ENCODE results near the gene SENP7. TPM values are rescaled to one million over a fixed set of nuclear protein-coding genes. Genes with fewer than 3 reads are reported as not detected.
"Not testable (repeated sequence)": the region's sequence is repeated elsewhere in the genome, so short reads cannot be mapped to it uniquely, and the experiment has no call there.

SENP7 gene
- total RNA-seq, 1 donor from 2014 or later = 48.0 TPM

- Histone ChIP-seq H4K20me1 (ENCODE audit: low read depth) (no peaks in the 10 kb centered on the region), H3K4me1 (no peaks in the 10 kb centered on the region), H3K4me2 (no peak overlapping the region), H3K36me3 (no peaks in the 10 kb centered on the region), H3K9ac (no peak overlapping the region), H3K27ac (no peak overlapping the region), H2AFZ (replicated peaks) (no peak overlapping the region), H3K79me2 (ENCODE audit: low read depth) (no peaks in the 10 kb centered on the region), H3K27me3 (no peaks in the 10 kb centered on the region), H3K4me3 (no peak overlapping the region), H3K9me3 (ENCODE audit: low read depth) (no peaks in the 10 kb centered on the region), H3F3A (ENCODE audit: low read depth) (no peaks in the 10 kb centered on the region)
- Mint-ChIP-seq H3K27ac (no peak overlapping the region), H3K4me1 (no peaks in the 10 kb centered on the region), H3K4me3 (no peak overlapping the region), H3K36me3 (no peaks in the 10 kb centered on the region), H3K9me3 (no peaks in the 10 kb centered on the region), H3K27me3 (ENCODE audit: insufficient read depth, low read depth) (peaks cover 4% of the 10 kb centered on the region)
- TF ChIP-seq EZH2phosphoT487 (IDR thresholded peaks at IDR 0.05) (no peak), EZH2 (IDR thresholded peaks at IDR 0.05) (no peak), CTCF (IDR thresholded peaks at IDR 0.05) (no peak)
- DNase-seq (ENCODE audit: low spot score) = no peak
Measured at GRCh38 chr3:101542957-101543356, 29.9 kb upstream of the SENP7 start.

- H3K4me3 ChIP-seq; H3F3A ChIP-seq (ENCODE audit: low read depth): not testable (repeated sequence)
Measured at GRCh38 chr3:101536955-101537354, 23.9 kb upstream of the SENP7 start.

GRCh38 chr3:101536266-101536665 is 23.3 kb upstream of the SENP7 start:
- H3K4me3 Mint-ChIP-seq = no peak overlapping the region
- Histone ChIP-seq H3K9ac (no peak overlapping the region), H3K27ac (no peak overlapping the region), H3K9me3 (ENCODE audit: low read depth) (no peaks in the 10 kb centered on the region), H3F3A (ENCODE audit: low read depth) (no peaks in the 10 kb centered on the region), H4K20me1 (ENCODE audit: low read depth) (no peaks in the 10 kb centered on the region), H3K36me3 (no peaks in the 10 kb centered on the region), H3K79me2 (ENCODE audit: low read depth) (no peaks in the 10 kb centered on the region), H2AFZ (replicated peaks) (no peak overlapping the region), H3K4me2 (no peak overlapping the region), H3K4me1 (no peaks in the 10 kb centered on the region), H3K4me3 (no peak overlapping the region), H3K27me3 (no peaks in the 10 kb centered on the region)
- H3K27ac Mint-ChIP-seq = no peak overlapping the region
- DNase-seq (ENCODE audit: low spot score) = no peak
- no peaks in the 10 kb centered on the region for H3K36me3 Mint-ChIP-seq
- TF ChIP-seq EZH2phosphoT487 (IDR thresholded peaks at IDR 0.05) (no peak), CTCF (IDR thresholded peaks at IDR 0.05) (no peak), EZH2 (IDR thresholded peaks at IDR 0.05) (no peak)
- H3K9me3 Mint-ChIP-seq = no peaks in the 10 kb centered on the region
- no peaks in the 10 kb centered on the region for H3K4me1 Mint-ChIP-seq
- H3K27me3 Mint-ChIP-seq (ENCODE audit: insufficient read depth, low read depth) = peaks cover 5% of the 10 kb centered on the region

More at GRCh38 chr3:101536955-101537354, 23.9 kb upstream of the SENP7 start:
- not testable (repeated sequence) for H3K9me3 Mint-ChIP-seq; H3K36me3 ChIP-seq; H3K4me1 Mint-ChIP-seq; H4K20me1 ChIP-seq (ENCODE audit: low read depth); DNase-seq (ENCODE audit: low spot score); H2AFZ ChIP-seq (replicated peaks); H3K4me1 ChIP-seq; H3K27me3 Mint-ChIP-seq (ENCODE audit: insufficient read depth, low read depth); H3K36me3 Mint-ChIP-seq; H3K9ac ChIP-seq; H3K79me2 ChIP-seq (ENCODE audit: low read depth); H3K9me3 ChIP-seq (ENCODE audit: low read depth); H3K27ac Mint-ChIP-seq; H3K27me3 ChIP-seq; H3K4me2 ChIP-seq; H3K27ac ChIP-seq; H3K4me3 Mint-ChIP-seq

DNA sequence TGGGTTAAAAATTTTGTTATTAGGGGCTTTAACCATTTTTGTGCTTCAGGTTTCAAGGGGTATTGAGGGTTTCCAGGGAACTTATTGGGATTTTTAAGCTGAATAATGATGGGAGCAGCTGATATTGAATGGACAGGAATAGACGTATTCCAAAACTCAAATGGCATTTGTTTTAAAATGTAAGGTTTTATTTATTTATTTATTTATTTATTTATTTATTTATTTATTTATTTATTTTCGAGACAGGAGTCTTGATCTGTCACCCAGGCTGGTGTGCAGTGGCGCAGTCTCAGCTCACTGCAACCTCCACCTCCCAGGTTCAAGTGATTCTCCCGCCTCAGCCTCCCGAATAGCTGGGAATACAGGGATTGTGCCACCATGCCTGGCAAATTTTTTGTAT is 22.2 kb upstream of the SENP7 start:
- no peaks in the 10 kb centered on the region for H3K36me3 ChIP-seq
- H3K27ac Mint-ChIP-seq = no peak overlapping the region
- no peaks in the 10 kb centered on the region for H4K20me1 ChIP-seq (ENCODE audit: low read depth)
- peaks cover 5% of the 10 kb centered on the region for H3K27me3 Mint-ChIP-seq (ENCODE audit: insufficient read depth, low read depth)
- no peaks in the 10 kb centered on the region for H3K79me2 ChIP-seq (ENCODE audit: low read depth)
- no peak for TF ChIP-seq CTCF (IDR thresholded peaks at IDR 0.05)
- no peak for TF ChIP-seq EZH2phosphoT487 (IDR thresholded peaks at IDR 0.05)
- H2AFZ ChIP-seq (replicated peaks) = no peak overlapping the region
- H3K4me1 ChIP-seq = no peaks in the 10 kb centered on the region
- H3K9me3 Mint-ChIP-seq = no peaks in the 10 kb centered on the region
- H3F3A ChIP-seq (ENCODE audit: low read depth) = no peaks in the 10 kb centered on the region
- no peak overlapping the region for H3K4me3 Mint-ChIP-seq
- no peak overlapping the region for H3K4me2 ChIP-seq
- H3K9ac ChIP-seq = no peak overlapping the region
- H3K36me3 Mint-ChIP-seq = no peaks in the 10 kb centered on the region
- no peaks in the 10 kb centered on the region for H3K4me1 Mint-ChIP-seq
- no peak overlapping the region for H3K27ac ChIP-seq
- no peaks in the 10 kb centered on the region for H3K9me3 ChIP-seq (ENCODE audit: low read depth)
- DNase-seq (ENCODE audit: low spot score) = no peak
- no peaks in the 10 kb centered on the region for H3K27me3 ChIP-seq
- H3K4me3 ChIP-seq = no peak overlapping the region
